HG03432 (cell line): ENCODE results near the gene RNF128.
A peak's percentile ranks its signal among the peaks of the same experiment; 100 is the strongest.
"Not testable (repeated sequence)": the region's sequence is repeated elsewhere in the genome, so short reads cannot be mapped to it uniquely, and the experiment has no call there.

ENCODE experiments used
- ATAC-seq: cut with Tn5 transposase; IDR thresholded peaks from one replicate; pipeline ENCODE4 v1.9.1; 2021; ENCODE audit warnings: mild to moderate bottlenecking, moderate library complexity; ENCODE audit not compliant: unreplicated experiment

Gene RNF128

DNA sequence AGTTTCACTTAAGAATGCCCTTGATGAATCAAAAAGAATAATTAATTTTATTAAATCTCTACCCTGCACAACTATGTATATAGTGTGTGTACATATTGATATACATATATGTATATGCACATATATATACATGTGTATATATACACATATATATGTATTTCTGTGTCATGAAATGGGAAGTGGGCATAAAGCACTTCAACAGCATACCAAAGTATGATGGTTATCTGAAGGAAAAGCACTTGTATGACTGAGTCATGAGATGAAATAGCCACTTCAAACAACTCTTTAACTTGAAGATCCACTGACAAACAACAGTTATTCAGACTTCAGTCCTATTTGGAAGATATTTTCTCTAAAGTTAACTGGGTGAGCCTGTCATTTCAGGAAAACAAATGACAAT lies 16.3 kb downstream of the RNF128 start:
- no peak for ATAC-seq

DNA sequence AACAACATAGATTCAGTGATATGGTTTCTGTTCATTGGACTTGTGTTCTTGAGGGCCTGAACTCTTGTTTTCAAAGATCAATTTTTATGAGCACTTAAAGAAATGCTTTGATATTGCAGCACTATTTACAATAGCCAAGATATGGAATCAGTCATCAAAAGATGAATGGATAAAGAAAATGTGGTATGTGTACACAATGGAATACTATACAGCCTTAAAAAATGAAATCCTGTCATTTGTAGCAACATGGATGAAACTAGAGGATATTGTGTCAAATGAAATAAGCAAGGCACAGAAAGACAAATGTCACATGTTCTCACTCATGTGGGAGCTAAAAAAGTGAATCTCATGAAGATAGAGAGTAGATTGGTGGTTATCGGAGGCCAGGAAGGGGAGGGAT lies 21.9 kb downstream of the RNF128 start:
- ATAC-seq = no peak

DNA sequence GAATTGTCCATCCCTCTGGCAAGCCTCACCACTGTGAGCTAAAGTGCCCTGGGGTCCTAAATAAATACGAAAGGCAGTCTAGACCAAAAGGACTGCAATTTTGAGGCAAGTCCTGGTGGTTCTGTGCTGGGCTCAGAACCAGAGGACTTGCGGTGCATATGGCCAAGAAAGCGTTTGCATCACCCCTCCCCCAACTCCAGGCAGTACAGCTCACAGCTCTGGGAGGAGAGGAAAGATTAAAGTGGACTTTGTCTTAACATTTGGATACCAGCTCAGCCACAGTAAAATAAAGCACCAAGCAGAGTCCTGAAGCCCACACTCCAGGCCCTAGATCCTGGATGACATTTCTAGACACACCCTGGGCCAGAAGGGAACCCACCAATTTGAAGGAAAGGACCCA lies 24.9 kb downstream of the RNF128 start:
- no peak for ATAC-seq

DNA sequence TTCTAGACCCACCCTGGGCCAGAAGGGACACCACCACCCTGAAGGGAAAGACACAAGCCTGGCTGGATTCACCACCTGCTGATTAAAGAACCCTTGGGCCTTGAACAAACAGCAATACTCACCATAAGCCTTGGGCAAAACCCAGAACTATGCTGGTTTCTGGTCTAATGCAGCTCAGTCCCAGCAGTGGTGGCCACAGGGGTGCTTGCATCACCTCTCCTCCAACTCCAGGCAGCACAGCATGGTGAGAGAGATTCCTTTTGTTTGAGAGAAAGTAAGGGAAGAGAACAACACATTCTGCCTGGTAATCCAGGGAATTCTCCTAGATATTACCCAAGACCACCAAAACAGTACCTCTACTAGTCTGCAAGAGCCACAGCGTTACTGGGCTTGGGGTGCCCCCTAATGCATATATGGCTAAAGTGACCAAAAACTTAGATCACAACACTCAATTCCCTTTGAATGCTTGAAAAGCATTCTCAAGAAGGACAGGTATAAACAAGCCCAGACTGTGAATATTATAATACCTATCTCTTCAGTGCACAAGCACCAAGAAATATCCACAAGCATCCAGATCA lies 25.7 kb downstream of the RNF128 start:
- ATAC-seq = no peak

DNA sequence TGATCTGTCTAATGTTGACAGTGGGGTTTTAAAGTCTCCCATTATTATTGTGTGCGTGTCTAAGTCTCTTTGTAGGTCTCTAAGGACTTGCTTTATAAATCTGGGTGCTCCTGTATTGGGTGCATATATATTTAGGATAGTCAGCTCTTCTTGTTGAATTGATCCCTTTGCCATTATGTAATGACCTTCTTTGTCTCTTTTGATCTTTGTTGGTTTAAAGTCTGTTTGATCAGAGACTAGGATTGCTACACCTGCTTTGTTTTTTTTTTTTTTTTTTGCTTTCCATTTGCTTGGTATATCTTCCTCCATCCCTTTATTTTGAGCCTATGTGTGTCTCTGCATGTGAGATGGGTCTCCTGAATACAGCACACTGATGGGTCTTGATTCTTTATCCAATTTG lies 42.8 kb downstream of the RNF128 start:
- not testable (repeated sequence) for ATAC-seq

DNA sequence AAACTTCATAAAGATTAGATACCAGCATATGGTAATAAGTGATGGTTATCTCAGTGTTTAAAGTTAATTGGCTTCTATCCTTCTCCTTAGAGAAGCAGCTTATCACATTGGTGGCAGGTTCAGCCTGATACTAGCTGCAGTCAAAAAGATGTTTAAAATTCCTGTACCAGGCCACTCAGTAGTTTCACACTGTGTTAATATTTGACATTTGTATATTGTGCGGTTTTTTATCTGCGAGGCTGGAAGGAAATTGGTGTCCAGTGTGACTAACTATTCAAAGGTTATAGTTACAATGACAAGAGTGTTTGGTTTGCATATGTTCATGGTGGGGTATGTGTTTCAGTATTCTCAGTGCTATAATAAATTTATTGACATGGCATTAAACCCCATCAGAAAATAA lies 48.5 kb downstream of the RNF128 start:
- peak; percentile 39 for ATAC-seq

DNA sequence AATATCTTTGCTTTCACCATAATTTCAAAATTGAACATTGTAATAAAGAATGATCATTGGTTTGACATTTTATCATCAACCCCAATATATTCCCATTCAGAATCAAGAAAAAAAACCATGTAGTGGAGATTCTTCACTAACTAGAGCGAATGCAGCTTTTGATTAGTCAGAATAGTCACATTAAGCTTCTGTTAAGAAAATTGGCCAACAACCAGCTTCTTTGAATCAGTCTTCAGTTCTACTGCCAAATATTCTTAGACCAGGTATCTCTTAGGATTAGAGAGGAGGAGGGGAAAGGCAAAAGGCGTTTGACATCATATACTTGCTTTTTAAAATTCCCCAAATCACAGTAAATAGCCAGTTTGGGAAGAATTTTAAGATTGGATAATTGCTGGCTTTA lies 53.8 kb downstream of the RNF128 start:
- no peak for ATAC-seq

DNA sequence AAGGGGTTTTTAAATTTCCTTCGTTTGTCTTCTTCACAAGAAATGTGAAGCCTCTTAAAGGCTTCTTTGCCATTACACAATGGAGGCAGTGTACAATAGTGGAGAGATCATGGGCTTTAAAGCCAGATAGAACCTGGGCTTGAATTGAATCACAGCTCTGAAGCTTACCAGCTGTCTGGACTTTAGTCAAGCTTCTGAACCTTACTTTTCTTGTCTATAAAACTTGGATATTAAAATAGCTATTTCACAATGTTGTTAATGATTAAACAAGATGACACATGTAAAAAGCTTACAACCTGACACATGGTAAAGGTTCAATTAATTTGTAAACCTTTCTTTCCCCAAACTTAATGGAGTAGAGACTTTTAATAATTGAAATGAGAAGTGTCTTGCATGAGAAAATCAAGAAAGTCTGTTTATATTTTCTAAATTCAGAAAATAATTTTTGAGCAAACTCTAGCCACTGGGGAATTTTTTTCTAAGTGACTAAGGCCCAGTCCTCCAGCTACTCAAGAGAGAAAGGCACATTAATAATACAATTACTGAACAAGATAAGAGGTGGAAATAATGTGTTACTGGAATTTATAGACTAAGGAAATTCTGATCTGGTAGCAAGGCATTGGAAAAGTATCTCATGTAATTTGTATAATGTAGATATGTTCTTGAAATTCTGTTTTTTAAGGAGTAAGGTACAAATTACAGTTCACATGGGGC lies 54.3 kb downstream of the RNF128 start:
- ATAC-seq = no peak

DNA sequence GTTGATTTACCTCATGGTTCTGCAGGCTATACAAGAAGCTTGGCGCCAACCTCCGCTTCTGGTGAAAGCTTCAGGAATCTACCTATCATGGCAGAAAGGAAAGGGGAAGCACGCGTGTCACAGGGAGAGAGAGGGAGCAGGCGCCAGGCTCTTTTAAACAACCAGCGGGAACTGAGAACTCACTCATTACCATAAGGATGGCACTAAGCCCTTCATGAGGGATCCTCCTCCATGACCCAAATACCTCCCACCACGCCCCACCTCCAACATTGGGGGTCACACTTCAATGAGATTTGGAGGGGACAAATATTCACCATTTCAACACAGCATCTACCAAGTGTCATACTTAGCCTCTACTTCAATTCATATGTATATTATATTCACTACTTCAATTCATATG lies 57.2 kb downstream of the RNF128 start:
- no peak for ATAC-seq

DNA sequence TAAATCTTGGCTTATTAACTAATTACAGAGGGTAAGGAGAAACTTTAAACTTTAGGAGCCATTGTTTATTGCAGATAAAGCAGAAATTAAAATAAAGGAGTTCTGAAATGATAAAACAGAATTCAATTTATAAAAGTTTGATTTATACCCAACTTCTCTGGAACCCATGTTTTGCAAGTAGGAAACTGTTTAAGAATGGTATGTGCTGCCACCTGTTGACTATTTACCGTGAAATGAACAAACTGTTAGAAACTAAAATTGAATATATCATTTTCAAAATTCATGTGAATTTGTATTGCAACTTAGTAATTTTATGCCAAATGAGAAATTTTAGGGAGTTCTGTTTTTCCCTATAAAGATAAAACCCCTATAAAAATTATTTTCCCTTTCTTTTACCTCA lies 65.0 kb downstream of the RNF128 start:
- no peak for ATAC-seq

DNA sequence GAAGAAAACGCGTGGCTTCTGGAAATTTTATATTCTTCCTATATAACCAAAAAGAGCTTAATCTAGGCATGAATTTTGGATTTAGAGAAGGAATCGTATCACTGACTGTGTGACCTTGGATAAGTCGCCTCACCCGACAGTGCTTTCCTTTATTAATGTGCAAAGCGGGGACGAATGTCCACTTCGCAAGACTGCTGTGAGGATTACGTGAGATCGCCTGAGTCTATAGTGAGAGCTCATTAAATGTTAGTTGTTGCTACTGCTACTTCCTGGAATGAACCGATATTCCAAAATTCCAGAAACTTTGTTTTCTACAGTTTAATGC lies 75.5 kb downstream of the RNF128 start:
- peak; percentile 33 for ATAC-seq

DNA sequence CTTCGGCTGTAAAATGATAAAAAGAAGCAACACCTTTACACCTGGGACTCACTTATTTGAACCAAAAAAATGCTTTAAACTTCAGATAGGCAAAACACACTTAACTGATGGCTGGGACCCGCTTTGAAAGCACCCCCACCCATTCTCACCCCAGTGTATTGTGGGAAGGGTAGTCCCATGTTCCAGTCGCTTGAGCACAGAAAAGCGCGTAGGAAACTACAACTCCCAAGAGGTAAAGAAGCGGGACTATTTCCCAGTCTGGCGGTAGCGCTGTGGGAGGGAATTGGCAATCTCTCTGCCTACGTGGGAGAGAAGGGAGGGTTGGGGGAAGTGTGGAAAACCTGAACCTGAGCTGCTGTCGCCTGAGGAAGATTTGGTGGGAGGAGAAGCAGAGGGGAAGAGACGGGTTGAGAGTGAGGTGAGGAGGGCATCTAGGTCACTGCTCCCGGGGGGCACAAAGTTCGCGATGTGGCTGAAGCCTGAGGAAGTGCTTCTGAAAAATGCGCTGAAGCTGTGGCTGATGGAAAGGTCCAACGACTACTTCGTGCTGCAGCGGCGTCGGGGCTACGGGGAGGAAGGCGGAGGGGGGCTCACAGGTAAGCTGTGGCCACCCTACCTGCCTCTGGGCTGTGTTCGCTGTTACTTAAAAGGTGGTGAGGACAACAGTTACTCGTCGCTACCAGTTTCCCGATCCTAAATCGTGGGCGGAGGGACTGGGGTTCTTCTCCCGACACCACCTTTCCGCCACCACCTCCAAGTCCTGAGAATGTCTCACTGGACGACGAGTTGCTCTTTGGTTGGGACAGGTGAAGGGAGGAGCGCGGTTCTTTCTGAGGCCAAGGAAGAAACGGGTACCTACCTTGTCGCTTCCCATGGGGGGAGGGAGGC lies 76.1 kb downstream of the RNF128 start, which contains the start of gene TBC1D8B:
TSS of gene TBC1D8B (plus strand) at position 286 of the 888 bp plus-strand sequence. CDS start at position 467, 181 bp downstream.
- peak; percentile 98 for ATAC-seq

DNA sequence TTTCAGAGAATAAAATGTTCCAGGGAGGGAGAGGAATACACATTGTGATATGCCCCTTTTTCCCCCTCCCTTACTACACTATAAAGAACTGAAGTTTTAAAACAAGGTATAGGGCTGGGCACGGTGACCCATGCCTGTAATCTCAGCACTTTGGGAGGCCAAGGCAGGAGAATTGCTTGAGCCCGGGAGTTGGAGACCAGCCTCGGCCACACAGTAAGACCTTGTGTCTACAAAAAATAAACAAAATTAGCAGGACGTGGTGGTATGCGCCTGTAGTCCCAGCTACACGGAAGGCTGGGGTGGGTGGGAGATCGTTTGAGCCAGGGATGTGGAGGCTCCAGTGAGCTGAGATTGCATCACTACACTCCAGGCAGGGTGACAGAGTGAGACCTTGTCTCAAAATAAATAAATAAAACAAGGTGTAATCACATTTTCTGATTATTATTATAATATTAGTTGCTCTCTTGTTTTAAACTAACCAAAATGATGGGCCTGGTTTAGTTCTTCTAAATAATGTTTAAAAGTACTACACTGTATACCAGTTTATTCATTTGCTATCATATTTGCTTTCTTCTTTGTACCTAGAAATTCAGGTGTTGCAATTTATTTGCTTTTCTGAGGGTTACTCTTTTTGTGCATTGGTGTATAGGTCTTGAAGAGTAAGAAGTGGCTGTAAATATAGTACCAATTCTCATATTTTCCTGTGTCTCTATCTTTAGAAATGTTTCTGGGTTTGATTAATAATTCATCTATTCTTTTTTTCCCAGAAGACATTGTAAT lies 84.8 kb downstream of the RNF128 start:
- ATAC-seq = no peak

DNA sequence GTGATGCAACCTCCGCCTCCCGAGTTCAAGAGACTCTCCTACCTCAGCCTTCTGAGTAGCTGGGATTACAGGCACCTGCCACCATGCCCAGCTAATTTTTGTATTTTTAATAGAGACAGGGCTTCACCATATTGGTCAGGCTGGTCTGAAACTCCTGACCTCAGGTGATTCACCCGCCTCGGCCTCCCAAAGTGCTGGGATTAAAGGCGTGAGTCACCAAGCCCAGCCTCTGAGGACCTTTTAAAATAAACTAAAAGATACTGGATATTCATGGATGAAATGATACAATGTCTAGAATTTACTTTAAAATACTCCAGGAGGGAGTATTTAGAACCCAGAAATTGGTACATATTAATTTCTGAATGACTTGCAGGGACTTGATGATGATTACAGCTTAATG lies 86.4 kb downstream of the RNF128 start:
- ATAC-seq = not testable (repeated sequence)

DNA sequence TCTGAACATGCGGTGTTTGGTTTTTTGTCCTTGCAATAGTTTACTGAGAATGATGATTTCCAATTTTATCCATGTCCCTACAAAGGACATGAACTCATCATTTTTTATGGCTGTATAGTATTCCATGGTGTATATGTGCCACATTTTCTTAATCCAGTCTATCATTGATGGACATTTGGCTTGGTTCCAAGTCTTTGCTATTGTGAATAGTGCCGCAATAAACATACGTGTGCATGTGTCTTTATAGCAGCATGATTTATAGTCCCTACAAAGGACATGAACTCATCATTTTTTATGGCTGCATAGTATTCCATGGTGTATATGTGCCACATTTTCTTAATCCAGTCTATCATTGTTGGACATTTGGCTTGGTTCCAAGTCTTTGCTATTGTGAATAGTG lies 87.6 kb downstream of the RNF128 start:
- ATAC-seq = not testable (repeated sequence)
